ENCODE measurements around the gene IFNG.
"Not testable (repeated sequence)": the region's sequence is repeated elsewhere in the genome, so short reads cannot be mapped to it uniquely, and the experiment has no call there.

Gene IFNG

GRCh38 chr12:68159681-68160304 lies at the start of gene IFNG:
TSS of gene IFNG (minus strand) at chr12:68159740. CDS start at chr12:68159615, 125 bp downstream.
- no peak for DNase-seq (ENCODE audit: low read depth)

- not testable (repeated sequence) for DNase-seq (ENCODE audit: low read depth)
Measured at GRCh38 chr12:68209048-68209728, 49.6 kb upstream of the IFNG start.

DNA sequence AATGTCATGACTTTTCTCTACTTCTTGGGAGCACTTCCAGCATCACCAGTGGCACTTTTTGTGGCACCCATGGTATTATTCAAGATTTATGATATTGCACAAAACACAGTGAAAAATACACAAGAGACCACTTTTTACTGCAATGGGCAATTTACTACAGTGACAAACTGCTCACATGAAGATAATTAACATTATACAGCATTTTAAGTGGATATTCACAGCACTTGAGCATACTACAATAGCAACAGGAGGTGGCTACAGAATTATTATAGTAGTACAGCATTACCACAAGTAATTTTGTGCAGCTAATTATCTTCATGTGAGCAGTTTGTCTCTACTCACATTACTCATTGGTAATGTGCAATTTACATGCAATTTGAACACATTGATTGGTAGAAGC lies 47.7 kb upstream of the IFNG start:
- no peak for DNase-seq (ENCODE audit: low read depth)

DNA sequence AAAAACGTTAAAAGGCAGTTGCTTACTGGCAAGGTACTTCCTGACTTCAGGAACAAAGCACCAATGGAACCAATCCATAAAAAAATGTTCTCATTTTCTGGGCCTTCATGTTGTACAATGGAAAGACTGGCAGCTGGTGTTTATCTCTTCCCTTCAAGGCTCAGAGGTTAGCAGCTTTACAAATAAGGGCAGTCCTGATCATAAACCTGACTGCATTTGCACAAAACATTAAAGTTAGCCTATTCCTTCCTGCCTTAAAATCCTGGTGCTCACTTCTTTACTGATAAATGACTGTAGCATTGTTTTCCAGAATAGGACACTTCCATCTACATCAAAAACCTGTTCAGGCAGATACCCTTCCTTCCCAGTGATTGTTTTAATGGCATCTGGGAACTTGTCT lies 46.9 kb upstream of the IFNG start:
- DNase-seq (ENCODE audit: low read depth): no peak

DNA sequence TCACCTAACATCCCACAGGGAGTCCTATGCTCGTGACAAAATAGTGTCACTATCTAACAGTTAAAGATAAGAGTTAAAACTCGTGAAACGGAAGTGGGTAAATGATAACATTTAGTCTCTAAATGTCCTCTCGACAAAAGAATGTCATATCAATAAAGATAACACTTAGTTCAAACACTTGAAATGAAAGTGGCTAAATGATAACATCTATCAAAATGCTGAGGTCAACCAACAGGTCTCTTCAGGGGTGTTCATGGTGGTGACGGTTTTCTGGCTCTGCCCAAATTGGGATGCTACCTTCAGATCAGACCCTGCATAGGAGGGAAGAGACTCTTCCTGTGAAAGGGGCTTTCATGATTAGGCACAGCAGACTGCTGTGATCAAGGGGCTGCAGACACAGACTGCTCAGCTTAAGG lies 43.9 kb upstream of the IFNG start:
- DNase-seq (ENCODE audit: low read depth): no peak

- no peak for DNase-seq (ENCODE audit: low read depth)
Measured at GRCh38 chr12:68200854-68201253, 41.3 kb upstream of the IFNG start.

DNA sequence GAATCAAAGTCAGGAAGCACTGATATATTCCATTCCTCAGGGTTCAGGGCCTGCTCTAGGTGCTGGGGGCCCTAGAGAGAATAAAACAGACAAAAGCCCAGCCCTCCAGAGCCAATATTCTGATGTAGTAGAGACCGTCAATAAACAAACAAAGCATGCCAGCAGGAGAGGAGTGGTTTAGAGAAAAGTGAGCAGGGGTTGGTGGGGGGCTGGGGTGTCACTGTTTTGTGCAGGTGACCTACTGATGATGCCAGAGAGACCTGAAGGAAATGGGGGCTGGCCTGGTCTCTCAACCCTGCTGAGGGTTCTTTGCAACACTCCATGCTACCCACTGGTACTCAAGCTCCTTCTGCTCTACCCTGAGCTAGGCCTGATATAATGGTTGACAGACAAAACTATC lies 39.6 kb upstream of the IFNG start:
- DNase-seq (ENCODE audit: low read depth): no peak

GRCh38 chr12:68198507-68199086 lies 39.1 kb upstream of the IFNG start:
- no peak for DNase-seq (ENCODE audit: low read depth)

DNA sequence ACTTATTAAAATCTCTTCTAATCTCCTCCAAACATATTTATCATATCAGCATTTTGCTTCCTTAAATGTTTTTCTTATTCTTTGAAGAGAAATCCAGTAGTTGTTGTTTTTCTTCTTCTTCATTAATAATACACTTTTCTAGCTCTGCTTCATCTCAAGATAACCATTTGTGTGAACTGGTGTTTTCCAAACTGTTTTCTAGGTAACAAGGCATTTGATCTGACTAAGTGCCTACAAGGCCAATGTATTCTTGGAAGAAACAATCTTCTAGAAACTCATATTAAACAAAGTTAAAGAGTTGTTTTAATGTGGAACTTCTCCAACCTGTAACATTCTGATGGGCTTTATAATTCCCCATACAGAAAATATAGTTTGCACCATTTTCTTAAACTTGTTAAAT lies 30.8 kb upstream of the IFNG start:
- no peak for DNase-seq (ENCODE audit: low read depth)

DNA sequence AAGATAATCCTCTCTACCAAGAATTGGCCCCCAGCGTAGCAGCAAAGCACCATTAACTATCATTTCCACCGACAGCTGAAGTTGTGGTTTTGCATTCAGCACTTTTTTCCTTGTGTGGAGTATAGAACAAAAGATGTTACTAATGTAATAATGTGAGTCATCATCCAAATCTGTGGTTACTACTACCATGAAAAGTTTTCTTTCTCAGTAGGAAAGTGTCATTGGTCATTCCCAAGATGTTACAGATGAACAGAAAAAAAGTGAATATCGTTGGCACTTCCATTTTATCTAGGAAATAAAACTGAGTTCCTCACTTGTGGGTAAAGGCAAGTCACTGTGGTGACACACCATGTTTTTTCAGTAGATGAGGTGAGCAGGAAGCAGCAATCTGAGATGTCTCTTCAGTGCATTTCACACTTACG lies 30.3 kb upstream of the IFNG start:
- DNase-seq (ENCODE audit: low read depth): peak; percentile 36

- DNase-seq (ENCODE audit: low read depth): no peak
Measured at GRCh38 chr12:68185598-68185997, 26.1 kb upstream of the IFNG start.

DNA sequence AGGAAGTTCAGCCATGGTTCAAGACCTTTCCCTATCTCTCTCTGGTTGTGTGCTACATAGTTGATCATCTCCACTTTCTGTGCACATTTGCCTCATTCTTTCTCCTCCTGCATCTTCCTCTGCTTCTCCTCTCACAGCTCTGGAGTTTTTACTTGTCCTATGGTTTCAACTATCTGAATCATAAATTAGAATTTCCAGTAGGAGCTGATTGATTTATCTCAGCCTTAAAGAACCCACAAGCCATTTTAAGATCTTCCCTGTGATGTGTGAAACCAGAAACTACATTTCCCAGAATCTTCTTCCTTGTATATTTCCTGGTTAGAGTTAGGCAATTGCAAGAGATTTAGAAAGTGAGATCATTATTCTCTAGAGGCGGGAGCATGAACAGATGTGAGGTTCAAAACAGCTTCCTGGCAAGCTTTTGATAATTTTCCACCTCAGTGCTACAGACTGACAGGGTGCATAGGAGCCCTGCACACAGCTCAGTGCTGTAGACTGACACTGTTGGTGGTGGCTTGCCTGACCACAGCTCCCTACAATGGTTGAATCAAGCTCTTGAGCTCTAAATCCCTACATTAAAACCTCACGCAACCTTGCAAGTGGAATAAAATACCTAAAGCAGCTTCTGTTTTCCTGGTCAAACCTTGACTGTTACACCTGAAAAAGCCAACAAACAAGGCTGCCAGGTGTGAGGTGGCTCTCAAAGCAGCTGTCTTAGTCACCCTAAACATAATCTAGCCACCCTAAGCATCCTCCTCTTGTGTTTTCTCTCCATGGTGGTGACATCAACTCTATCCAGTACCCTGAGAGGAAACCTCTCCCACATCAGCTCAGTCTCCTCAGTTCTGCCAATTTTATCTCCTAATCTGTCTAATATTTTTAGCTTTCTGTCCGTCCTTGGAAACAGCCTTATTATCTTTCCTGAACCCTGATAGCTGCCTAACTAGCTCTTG lies 21.5 kb upstream of the IFNG start:
- DNase-seq (ENCODE audit: low read depth): peak; percentile 13

GRCh38 chr12:68178774-68179439 lies 19.4 kb upstream of the IFNG start:
- DNase-seq (ENCODE audit: low read depth): no peak

DNA sequence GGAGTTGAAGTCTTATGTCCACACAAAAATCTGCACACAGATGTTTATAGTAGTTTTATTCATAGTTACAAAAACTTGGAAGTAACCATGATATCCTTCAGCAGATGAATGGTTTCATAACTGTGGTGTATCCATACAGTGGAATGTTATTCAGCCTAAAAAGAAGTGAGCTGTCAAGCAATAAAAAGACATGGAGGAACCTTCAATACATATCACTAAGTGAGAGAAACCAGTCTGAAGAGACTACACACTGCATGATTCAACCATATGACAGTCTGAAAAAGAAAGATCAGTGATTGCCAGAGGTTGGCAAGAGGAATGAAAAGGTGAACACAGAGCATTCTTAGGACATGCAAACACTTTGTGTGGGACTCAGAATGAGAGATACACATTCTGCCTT lies 18.6 kb upstream of the IFNG start:
- DNase-seq (ENCODE audit: low read depth): no peak

- no peak for DNase-seq (ENCODE audit: low read depth)
Measured at GRCh38 chr12:68177562-68177961, 18.0 kb upstream of the IFNG start.

GRCh38 chr12:68176257-68176656 lies 16.7 kb upstream of the IFNG start:
- DNase-seq (ENCODE audit: low read depth): no peak

DNA sequence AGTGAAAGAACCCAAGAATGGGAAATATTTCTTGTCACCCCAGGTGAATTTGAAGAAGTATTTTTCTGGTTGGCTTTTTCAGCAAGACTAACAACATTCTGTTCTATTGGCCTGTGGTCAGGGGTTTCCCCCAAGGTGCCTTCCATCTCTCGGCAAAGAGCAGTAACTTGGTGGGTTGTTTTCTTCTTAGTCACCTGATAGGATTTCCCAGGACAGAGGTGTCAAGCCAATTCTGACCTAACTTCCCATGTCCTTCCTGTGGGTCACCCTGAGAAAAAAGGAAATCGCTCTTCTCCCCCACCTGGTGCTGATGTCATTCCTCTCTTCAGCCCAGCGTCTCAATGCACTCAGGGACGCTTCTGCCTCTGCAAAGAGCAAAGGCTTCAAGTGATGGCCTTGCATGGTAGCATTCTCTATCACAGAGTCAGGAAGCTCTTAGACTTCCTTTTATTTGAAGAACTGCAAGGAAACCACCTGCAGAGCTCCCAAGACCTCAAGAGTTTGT lies 16.1 kb upstream of the IFNG start:
- no peak for DNase-seq (ENCODE audit: low read depth)

- DNase-seq (ENCODE audit: low read depth): not testable (repeated sequence)
Measured at GRCh38 chr12:68174761-68175160, 15.2 kb upstream of the IFNG start.

DNA sequence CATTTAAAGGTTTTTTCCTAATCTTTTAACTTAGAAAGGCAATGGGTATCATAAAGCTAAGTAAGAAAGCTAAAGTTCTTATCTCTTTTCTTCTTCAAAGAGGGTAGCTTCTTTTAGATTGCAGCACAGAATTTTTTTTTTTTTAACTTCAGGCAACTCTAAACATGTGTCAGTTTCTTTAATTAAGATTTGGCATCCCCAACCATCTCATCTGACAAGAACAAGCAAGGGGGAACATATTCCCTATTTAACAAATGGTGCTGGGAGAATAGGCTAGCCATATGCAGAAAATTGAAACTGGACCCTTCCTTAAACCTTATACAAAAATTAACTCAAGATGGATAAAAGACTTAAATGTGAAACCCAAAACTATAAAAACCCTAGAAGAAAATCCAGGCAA lies 14.3 kb upstream of the IFNG start:
- no peak for DNase-seq (ENCODE audit: low read depth)

DNA sequence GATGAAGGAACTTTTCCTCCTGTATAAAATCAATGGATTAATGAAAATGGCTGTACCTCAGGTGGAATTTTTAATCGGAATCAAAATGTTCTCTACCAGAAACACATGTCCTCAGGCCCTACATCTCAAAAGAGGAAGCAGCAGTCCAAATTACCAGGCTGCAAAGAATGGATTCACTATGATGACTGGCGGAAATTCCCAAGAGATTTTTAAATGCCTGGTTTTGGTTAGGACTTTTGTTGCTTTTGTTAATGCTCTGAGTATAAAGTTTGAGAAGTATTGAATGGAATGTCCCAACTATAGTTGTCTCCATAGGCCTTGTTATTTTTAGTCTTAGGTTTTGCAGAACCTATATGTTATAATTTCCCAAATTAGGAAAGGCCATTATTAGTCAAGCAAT lies 11.2 kb upstream of the IFNG start:
- DNase-seq (ENCODE audit: low read depth): no peak

- no peak for DNase-seq (ENCODE audit: low read depth)
Measured at GRCh38 chr12:68169213-68169889, 9.8 kb upstream of the IFNG start.

Measured in stromal cell of bone marrow (primary cell).